ENCODE results near the gene DCX. TPM values are rescaled to one million over a fixed set of nuclear protein-coding genes. Genes with fewer than 3 reads are reported as not detected.

The DCX gene
- total RNA-seq, 1 donor from 2014 or later: 3.7 TPM

GRCh38 chrX:111376897-111377578 lies 35.0 kb downstream of the DCX start:
- Histone ChIP-seq H3K36me3 (ENCODE audit: control insufficient read depth in 3 of 3, insufficient read depth in 3 of 3, low read length in 3 of 3) (no peaks in the 10 kb centered on the region), H3K9me3 (ENCODE audit: control insufficient read depth in 3 of 3, low read length in 3 of 3) (no peaks in the 10 kb centered on the region), H3K4me3 (ENCODE audit: low read length in 3 of 3) (no peak overlapping the region), H3K27me3 (ENCODE audit: control insufficient read depth in 3 of 3, insufficient read depth in 3 of 3, low read length in 3 of 3) (peaks cover 0 to 9% (median 0%) of the 10 kb centered on the region in 3 donors), H3K4me1 (ENCODE audit: control insufficient read depth in 3 of 3, insufficient read depth in 3 of 3, low read length in 3 of 3) (no peaks in the 10 kb centered on the region), H3K27ac (ENCODE audit: low read depth, low read length) (no peak overlapping the region), H3K9ac (ENCODE audit: low read depth in 1 of 3, low read length in 3 of 3) (no peak overlapping the region)

GRCh38 chrX:111376486-111376885 lies 35.5 kb downstream of the DCX start:
- no peaks in the 10 kb centered on the region for H3K4me1 ChIP-seq (ENCODE audit: control insufficient read depth in 3 of 3, insufficient read depth in 3 of 3, low read length in 3 of 3)
- H3K27me3 ChIP-seq (ENCODE audit: control insufficient read depth in 3 of 3, insufficient read depth in 3 of 3, low read length in 3 of 3): peaks cover 0 to 11% (median 0%) of the 10 kb centered on the region in 3 donors
- H3K36me3 ChIP-seq (ENCODE audit: control insufficient read depth in 3 of 3, insufficient read depth in 3 of 3, low read length in 3 of 3): no peaks in the 10 kb centered on the region
- H3K9ac ChIP-seq (ENCODE audit: low read depth in 1 of 3, low read length in 3 of 3): no peak overlapping the region
- H3K4me3 ChIP-seq (ENCODE audit: low read length in 3 of 3): no peak overlapping the region
- H3K9me3 ChIP-seq (ENCODE audit: control insufficient read depth in 3 of 3, low read length in 3 of 3): no peaks in the 10 kb centered on the region
- no peak overlapping the region for H3K27ac ChIP-seq (ENCODE audit: low read depth, low read length)

GRCh38 chrX:111375747-111376146 lies 36.2 kb downstream of the DCX start:
- H3K4me1 ChIP-seq (ENCODE audit: control insufficient read depth in 3 of 3, insufficient read depth in 3 of 3, low read length in 3 of 3): no peaks in the 10 kb centered on the region
- peaks cover 0 to 11% (median 0%) of the 10 kb centered on the region in 3 donors for H3K27me3 ChIP-seq (ENCODE audit: control insufficient read depth in 3 of 3, insufficient read depth in 3 of 3, low read length in 3 of 3)
- H3K4me3 ChIP-seq (ENCODE audit: low read length in 3 of 3): no peak overlapping the region
- no peak overlapping the region for H3K9ac ChIP-seq (ENCODE audit: low read depth in 1 of 3, low read length in 3 of 3)
- H3K36me3 ChIP-seq (ENCODE audit: control insufficient read depth in 3 of 3, insufficient read depth in 3 of 3, low read length in 3 of 3): no peaks in the 10 kb centered on the region
- no peaks in the 10 kb centered on the region for H3K9me3 ChIP-seq (ENCODE audit: control insufficient read depth in 3 of 3, low read length in 3 of 3)
- H3K27ac ChIP-seq (ENCODE audit: low read depth, low read length): no peak overlapping the region

GRCh38 chrX:111372086-111372485 lies 39.9 kb downstream of the DCX start:
- no peak overlapping the region for H3K4me3 ChIP-seq (ENCODE audit: low read length in 3 of 3)
- H3K4me1 ChIP-seq (ENCODE audit: control insufficient read depth in 3 of 3, insufficient read depth in 3 of 3, low read length in 3 of 3): no peaks in the 10 kb centered on the region
- H3K36me3 ChIP-seq (ENCODE audit: control insufficient read depth in 3 of 3, insufficient read depth in 3 of 3, low read length in 3 of 3): no peaks in the 10 kb centered on the region
- H3K9me3 ChIP-seq (ENCODE audit: control insufficient read depth in 3 of 3, low read length in 3 of 3): no peaks in the 10 kb centered on the region
- peaks cover 0 to 11% (median 0%) of the 10 kb centered on the region in 3 donors for H3K27me3 ChIP-seq (ENCODE audit: control insufficient read depth in 3 of 3, insufficient read depth in 3 of 3, low read length in 3 of 3)
- H3K27ac ChIP-seq (ENCODE audit: low read depth, low read length): no peak overlapping the region
- no peak overlapping the region for H3K9ac ChIP-seq (ENCODE audit: low read depth in 1 of 3, low read length in 3 of 3)

- no peak overlapping the region for H3K9ac ChIP-seq (ENCODE audit: low read depth in 1 of 3, low read length in 3 of 3)
- no peak overlapping the region for H3K27ac ChIP-seq (ENCODE audit: low read depth, low read length)
- H3K4me3 ChIP-seq (ENCODE audit: low read length in 3 of 3): no peak overlapping the region
- peaks cover 0 to 4% (median 0%) of the 10 kb centered on the region in 3 donors for H3K27me3 ChIP-seq (ENCODE audit: control insufficient read depth in 3 of 3, insufficient read depth in 3 of 3, low read length in 3 of 3)
- H3K36me3 ChIP-seq (ENCODE audit: control insufficient read depth in 3 of 3, insufficient read depth in 3 of 3, low read length in 3 of 3): no peaks in the 10 kb centered on the region
- H3K4me1 ChIP-seq (ENCODE audit: control insufficient read depth in 3 of 3, insufficient read depth in 3 of 3, low read length in 3 of 3): no peaks in the 10 kb centered on the region
- H3K9me3 ChIP-seq (ENCODE audit: control insufficient read depth in 3 of 3, low read length in 3 of 3): no peaks in the 10 kb centered on the region
Measured at GRCh38 chrX:111365770-111366325, 46.1 kb downstream of the DCX start.

- Histone ChIP-seq H3K4me1 (ENCODE audit: control insufficient read depth in 3 of 3, insufficient read depth in 3 of 3, low read length in 3 of 3) (no peaks in the 10 kb centered on the region), H3K36me3 (ENCODE audit: control insufficient read depth in 3 of 3, insufficient read depth in 3 of 3, low read length in 3 of 3) (no peaks in the 10 kb centered on the region)
Measured at GRCh38 chrX:111363741-111364140, 48.3 kb downstream of the DCX start.

GRCh38 chrX:111361751-111362150 lies 50.2 kb downstream of the DCX start:
- no peak overlapping the region for H3K9ac ChIP-seq (ENCODE audit: low read depth in 1 of 3, low read length in 3 of 3)
- H3K27me3 ChIP-seq (ENCODE audit: control insufficient read depth in 3 of 3, insufficient read depth in 3 of 3, low read length in 3 of 3): peaks cover 0 to 6% (median 0%) of the 10 kb centered on the region in 3 donors
- no peak overlapping the region for H3K27ac ChIP-seq (ENCODE audit: low read depth, low read length)
- no peak overlapping the region for H3K4me3 ChIP-seq (ENCODE audit: low read length in 3 of 3)
- no peaks in the 10 kb centered on the region for H3K4me1 ChIP-seq (ENCODE audit: control insufficient read depth in 3 of 3, insufficient read depth in 3 of 3, low read length in 3 of 3)
- H3K9me3 ChIP-seq (ENCODE audit: control insufficient read depth in 3 of 3, low read length in 3 of 3): no peaks in the 10 kb centered on the region
- no peaks in the 10 kb centered on the region for H3K36me3 ChIP-seq (ENCODE audit: control insufficient read depth in 3 of 3, insufficient read depth in 3 of 3, low read length in 3 of 3)

More at GRCh38 chrX:111363741-111364140, 48.3 kb downstream of the DCX start:
- H3K4me3 ChIP-seq (ENCODE audit: low read length in 3 of 3): no peak overlapping the region
- no peak overlapping the region for H3K9ac ChIP-seq (ENCODE audit: low read depth in 1 of 3, low read length in 3 of 3)
- H3K27me3 ChIP-seq (ENCODE audit: control insufficient read depth in 3 of 3, insufficient read depth in 3 of 3, low read length in 3 of 3): peaks cover 0 to 6% (median 0%) of the 10 kb centered on the region in 3 donors
- no peaks in the 10 kb centered on the region for H3K9me3 ChIP-seq (ENCODE audit: control insufficient read depth in 3 of 3, low read length in 3 of 3)
- H3K27ac ChIP-seq (ENCODE audit: low read depth, low read length): no peak overlapping the region

GRCh38 chrX:111360839-111361238 lies 51.2 kb downstream of the DCX start:
- H3K4me3 ChIP-seq (ENCODE audit: low read length in 3 of 3): no peak overlapping the region
- H3K27ac ChIP-seq (ENCODE audit: low read depth, low read length): no peak overlapping the region
- no peaks in the 10 kb centered on the region for H3K4me1 ChIP-seq (ENCODE audit: control insufficient read depth in 3 of 3, insufficient read depth in 3 of 3, low read length in 3 of 3)
- no peaks in the 10 kb centered on the region for H3K9me3 ChIP-seq (ENCODE audit: control insufficient read depth in 3 of 3, low read length in 3 of 3)
- H3K27me3 ChIP-seq (ENCODE audit: control insufficient read depth in 3 of 3, insufficient read depth in 3 of 3, low read length in 3 of 3): peaks cover 0 to 6% (median 0%) of the 10 kb centered on the region in 3 donors
- H3K9ac ChIP-seq (ENCODE audit: low read depth in 1 of 3, low read length in 3 of 3): no peak overlapping the region
- H3K36me3 ChIP-seq (ENCODE audit: control insufficient read depth in 3 of 3, insufficient read depth in 3 of 3, low read length in 3 of 3): no peaks in the 10 kb centered on the region

- H3K27me3 ChIP-seq (ENCODE audit: control insufficient read depth in 3 of 3, insufficient read depth in 3 of 3, low read length in 3 of 3): no peaks in the 10 kb centered on the region
- no peak overlapping the region for H3K27ac ChIP-seq (ENCODE audit: low read depth, low read length)
- no peak overlapping the region for H3K9ac ChIP-seq (ENCODE audit: low read depth in 1 of 3, low read length in 3 of 3)
- H3K9me3 ChIP-seq (ENCODE audit: control insufficient read depth in 3 of 3, low read length in 3 of 3): no peaks in the 10 kb centered on the region
- peaks cover 0 to 10% (median 2%) of the 10 kb centered on the region in 3 donors for H3K4me1 ChIP-seq (ENCODE audit: control insufficient read depth in 3 of 3, insufficient read depth in 3 of 3, low read length in 3 of 3)
- no peak overlapping the region for H3K4me3 ChIP-seq (ENCODE audit: low read length in 3 of 3)
- no peaks in the 10 kb centered on the region for H3K36me3 ChIP-seq (ENCODE audit: control insufficient read depth in 3 of 3, insufficient read depth in 3 of 3, low read length in 3 of 3)
Measured at GRCh38 chrX:111355523-111356115, 56.4 kb downstream of the DCX start.

- Histone ChIP-seq H3K9me3 (ENCODE audit: control insufficient read depth in 3 of 3, low read length in 3 of 3) (no peaks in the 10 kb centered on the region), H3K4me1 (ENCODE audit: control insufficient read depth in 3 of 3, insufficient read depth in 3 of 3, low read length in 3 of 3) (peaks cover 4 to 10% (median 7%) of the 10 kb centered on the region in 3 donors), H3K27me3 (ENCODE audit: control insufficient read depth in 3 of 3, insufficient read depth in 3 of 3, low read length in 3 of 3) (no peaks in the 10 kb centered on the region), H3K4me3 (ENCODE audit: low read length in 3 of 3) (no peak overlapping the region), H3K36me3 (ENCODE audit: control insufficient read depth in 3 of 3, insufficient read depth in 3 of 3, low read length in 3 of 3) (no peaks in the 10 kb centered on the region), H3K9ac (ENCODE audit: low read depth in 1 of 3, low read length in 3 of 3) (no peak overlapping the region), H3K27ac (ENCODE audit: low read depth, low read length) (no peak overlapping the region)
Measured at GRCh38 chrX:111354496-111354895, 57.5 kb downstream of the DCX start.

All from skeletal muscle tissue (tissue), 4 donors.